Activated naive CD4-positive, alpha-beta T cell treated with anti-CD3 and anti-CD28 coated beads, Interleukin-2, amount 10 ng/mL, durations not matched to agents 5 hours and 36 hours (primary cell): ENCODE data around the gene NETO1. TPM values are rescaled to one million over a fixed set of nuclear protein-coding genes. Genes with fewer than 3 reads are reported as not detected.

Source experiments
- microRNA-seq: library from miRNA; unstranded; fragments of <30 nt; microRNA quantifications from one replicate; pipeline ENCODE4 v1.2.0, GENCODE V29; 2022; ENCODE audit warnings: borderline microRNAs expressed, borderline replicate concordance
- total RNA-seq, 2 experiments: library from RNA; stranded (reverse); gene quantifications; one replicate each; pipeline ENCODE4 v1.2.3, GENCODE V29; 2021

Gene NETO1
- total RNA-seq = not detected

DNA sequence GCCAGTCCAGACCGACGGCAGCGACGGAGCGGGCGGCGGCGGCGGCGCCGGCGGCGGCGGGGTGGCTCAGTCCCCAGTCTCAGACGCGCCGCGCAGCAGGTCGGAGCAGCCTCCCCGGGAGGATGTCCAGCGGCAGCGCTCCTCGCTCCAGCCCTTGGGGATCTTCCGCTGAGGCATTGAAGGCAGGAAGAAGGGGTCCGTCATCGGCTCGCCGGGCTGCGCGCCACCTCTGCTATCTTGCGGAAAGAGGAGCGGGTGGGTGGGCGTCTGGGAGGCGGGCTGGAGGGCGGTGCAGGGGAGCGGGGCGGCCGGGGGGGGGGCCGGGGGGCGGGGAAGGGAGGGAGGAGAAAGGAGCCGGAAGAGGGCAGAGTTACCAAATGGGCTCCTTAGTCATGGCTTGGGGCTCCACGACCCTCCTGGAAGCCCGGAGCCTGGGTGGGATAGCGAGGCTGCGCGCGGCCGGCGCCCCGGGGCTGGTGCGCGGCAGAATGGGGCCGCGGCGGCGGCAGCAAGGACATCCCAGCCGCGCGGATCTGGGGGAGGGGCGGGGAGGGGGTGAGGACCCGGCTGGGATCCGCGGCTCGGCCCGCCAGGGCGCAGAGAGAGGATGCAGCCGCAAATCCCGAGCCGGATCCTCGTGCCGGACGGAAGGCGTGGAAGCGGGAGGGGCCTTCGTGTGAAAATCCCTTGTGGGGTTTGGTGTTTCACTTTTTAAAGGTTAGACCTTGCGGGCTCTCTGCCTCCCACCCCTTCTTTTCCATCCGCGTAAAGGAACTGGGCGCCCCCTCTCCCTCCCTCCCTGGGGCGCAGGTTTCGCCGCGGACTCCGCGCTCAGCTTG lies at the start of gene NETO1:
TSS of gene NETO1 (minus strand) at position 242 of the 839 bp plus-strand sequence. CDS start 696 bp downstream, outside the sequence.

Small RNA genes within 50 kb of the gene (microRNA-seq; reads per million reads assigned to microRNA genes)
- not detected for gene MIR548AV
